NCI-H2171 (cell line): ENCODE data around the gene PLEKHA1.

Experiments
- DNase-seq: peaks from one replicate; lab custom pipeline; 2025; lab: John Stamatoyannopoulos, UW

Gene PLEKHA1

GRCh38 chr10:122422266-122422989 is 47.9 kb downstream of the PLEKHA1 start:
- no peak for DNase-seq

- no peak for DNase-seq
These were observed 49.6 kb downstream of the PLEKHA1 start for GRCh38 chr10:122424059-122424458.

DNA sequence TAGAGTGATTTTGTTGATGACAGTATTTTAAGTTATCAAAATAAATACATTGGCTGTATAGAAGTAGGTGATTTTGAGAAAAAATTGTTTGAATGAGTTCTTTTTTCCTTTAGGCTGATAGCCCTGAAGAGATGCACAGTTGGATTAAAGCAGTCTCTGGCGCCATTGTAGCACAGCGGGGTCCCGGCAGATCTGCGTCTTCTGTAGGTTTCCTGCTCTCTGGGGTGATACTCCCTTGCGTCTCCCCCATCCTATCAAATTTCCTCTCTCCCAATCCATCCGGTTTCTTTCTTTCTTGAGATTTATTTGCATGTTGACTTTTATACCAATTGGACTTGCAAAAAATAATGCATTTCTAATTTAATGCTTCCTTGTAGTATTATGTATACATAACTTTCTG is 52.3 kb downstream of the PLEKHA1 start:
- no peak for DNase-seq

GRCh38 chr10:122427280-122427679 is 52.8 kb downstream of the PLEKHA1 start:
- no peak for DNase-seq

GRCh38 chr10:122435212-122435827 is 60.8 kb downstream of the PLEKHA1 start:
- peak; percentile 31 for DNase-seq

DNA sequence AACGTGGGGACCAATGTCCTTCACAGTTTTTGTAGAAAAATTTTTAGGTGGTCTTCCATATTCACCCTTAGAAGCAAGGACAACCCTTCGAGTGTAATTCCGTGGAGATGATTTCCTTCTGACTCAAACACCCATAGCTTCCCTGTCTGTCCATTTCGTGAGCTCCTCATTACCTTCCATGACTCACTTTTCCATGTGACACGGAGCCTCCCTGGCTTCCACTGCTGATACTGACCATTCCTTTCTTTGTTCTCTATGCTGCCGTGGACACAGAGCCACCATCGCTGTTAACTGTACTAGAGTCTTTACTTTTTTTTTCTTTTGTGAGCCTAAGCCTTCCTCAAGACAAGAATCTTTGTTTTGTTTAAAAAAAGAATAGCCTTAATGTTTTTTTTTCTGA is 67.5 kb downstream of the PLEKHA1 start:
- no peak for DNase-seq

DNA sequence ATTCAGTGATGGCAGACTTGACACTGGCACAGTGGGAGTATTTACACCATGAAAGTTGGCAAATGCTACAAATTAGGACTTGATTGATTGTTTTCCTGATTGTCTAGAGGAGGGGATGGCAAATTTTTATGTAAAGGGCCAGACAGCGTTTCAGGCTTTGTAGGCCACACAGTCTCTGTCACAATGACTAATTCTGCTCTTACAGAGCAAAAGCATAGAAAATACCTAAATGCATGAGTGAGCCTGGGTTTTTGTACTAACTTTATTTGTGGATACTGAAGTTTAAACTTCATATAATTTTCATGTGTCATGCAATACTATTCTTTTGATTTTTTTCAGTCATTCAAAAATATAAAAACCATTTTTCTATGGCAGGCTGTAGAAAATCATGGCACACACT is 71.0 kb downstream of the PLEKHA1 start:
- no peak for DNase-seq

DNA sequence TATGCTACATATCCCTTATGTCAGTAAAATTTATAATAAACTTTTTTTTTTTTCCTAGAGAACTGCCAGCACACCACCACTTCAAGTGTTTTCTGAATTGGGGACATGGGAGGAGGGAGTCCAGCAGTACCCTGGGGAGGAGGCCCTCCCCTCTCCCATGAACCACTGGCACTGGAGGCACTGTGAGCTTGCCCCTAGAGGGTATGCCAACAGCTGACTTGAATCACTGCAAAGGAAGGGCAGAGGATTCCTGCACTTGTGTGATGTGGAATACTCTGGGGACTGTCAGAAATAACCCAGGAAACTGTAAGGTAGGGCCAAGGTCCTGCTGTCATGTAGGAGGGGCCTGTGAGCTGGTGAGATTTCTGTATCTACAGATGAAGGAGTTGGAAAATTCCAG is 71.4 kb downstream of the PLEKHA1 start:
- no peak for DNase-seq

- DNase-seq = no peak
These were observed 72.3 kb downstream of the PLEKHA1 start for GRCh38 chr10:122446668-122447423.

- no peak for DNase-seq
These were observed 74.1 kb downstream of the PLEKHA1 start for GRCh38 chr10:122448600-122448999.

DNA sequence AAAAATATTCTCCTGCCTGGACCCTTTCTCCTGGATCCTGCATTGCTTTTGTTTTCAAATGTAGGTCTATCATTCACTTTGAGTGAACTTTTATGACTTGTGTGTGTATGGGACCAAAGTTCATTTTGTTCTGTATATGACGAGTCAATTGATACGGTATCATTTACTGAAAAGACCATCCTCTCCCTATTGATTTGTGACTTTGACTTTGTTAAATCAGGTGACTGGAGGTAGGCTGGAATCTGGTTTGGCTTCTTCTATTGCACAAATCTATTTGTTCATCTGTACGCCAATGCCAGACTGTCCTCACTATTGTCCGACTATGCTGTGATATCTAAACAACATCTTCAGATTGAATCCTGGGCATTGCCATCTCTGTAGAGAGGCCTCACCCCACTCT is 74.6 kb downstream of the PLEKHA1 start:
- DNase-seq = no peak

DNA sequence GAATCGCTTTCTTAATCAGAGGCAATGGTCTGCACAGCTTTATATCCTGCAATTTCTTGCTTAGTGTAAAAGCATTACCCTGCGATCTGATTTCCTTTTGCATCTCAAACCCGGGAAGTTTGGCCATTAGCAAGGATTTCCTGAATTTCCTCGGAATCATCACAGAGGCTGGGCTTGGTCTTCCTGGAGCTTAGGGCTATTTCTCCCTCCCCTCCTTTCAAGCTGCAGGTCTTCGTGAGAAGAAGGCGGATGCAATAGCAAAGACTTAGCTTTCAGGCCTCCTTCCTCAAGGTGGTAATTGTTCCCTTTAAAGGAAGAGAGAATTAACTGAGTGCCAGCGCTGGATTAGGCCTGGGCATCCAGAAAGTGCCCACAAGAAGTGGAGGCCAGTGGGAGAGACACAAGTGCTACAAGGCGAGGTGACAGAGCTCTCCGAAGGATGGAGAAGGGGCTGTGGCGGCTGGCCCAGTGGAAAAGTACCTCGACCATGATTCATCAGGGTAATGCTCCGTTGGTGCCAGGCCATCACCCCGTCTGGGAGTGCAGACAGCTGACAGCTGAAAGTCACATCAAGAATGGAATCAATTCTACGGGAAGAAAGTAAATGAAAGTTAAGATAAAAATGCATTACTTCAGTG is 76.0 kb downstream of the PLEKHA1 start:
- no peak for DNase-seq

- DNase-seq = no peak
These were observed 79.6 kb downstream of the PLEKHA1 start for GRCh38 chr10:122454071-122454470.

- DNase-seq = no peak
These were observed 80.1 kb downstream of the PLEKHA1 start, which contains the start of gene ARMS2 for GRCh38 chr10:122454603-122455080. ARMS2 (plus strand) TSS chr10:122454653; CDS start chr10:122454728, 75 bp downstream.

GRCh38 chr10:122455376-122456079 is 81.0 kb downstream of the PLEKHA1 start:
- DNase-seq = no peak

GRCh38 chr10:122457934-122458333 is 83.4 kb downstream of the PLEKHA1 start:
- DNase-seq = no peak

DNA sequence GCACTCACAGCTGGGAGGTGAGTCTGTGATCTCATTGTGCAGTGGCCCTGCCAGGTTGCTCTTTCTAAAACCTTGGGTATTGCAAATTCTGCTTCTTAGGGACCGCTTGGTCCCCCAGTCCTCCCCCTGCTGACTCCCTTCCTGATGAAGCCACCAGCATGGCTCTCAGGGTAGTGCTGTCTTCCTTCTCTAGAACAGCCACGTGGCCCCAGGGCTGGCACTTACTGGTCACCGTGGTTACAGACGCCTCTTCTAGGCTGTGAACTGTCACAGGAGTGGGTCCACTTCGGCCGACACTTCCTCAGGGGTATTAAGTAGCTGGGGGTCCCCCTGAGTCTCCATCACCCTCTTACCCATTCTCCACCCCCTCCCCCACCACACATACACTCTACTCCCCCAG is 84.2 kb downstream of the PLEKHA1 start:
- DNase-seq = no peak

GRCh38 chr10:122459561-122460273 is 85.2 kb downstream of the PLEKHA1 start:
- DNase-seq = no peak

GRCh38 chr10:122460891-122461293 is 86.4 kb downstream of the PLEKHA1 start:
- no peak for DNase-seq

- DNase-seq = no peak
These were observed 86.8 kb downstream of the PLEKHA1 start, which contains the start of gene HTRA1 for GRCh38 chr10:122461367-122461728. HTRA1 (plus strand) TSS chr10:122461553; CDS start chr10:122461653, 100 bp downstream.
